Stomach (tissue), 4 donors: ENCODE measurements around the gene FOXK2.

Experiments used
- POLR2A ChIP-seq, 4 donors: fragments of 450-650 bp; IDR thresholded peaks; one replicate each; pipeline ENCODE4 v1.6.1; 2016; ENCODE audit warnings: antibody characterized with exemption in 4 of 4, control low read depth in 2 of 4, mild to moderate bottlenecking in 1 of 4, moderate library complexity in 1 of 4
- POLR2AphosphoS5 ChIP-seq, 3 donors: sonication (generic); formaldehyde crosslinking; IDR thresholded peaks; one replicate each; pipeline ENCODE4 v1.6.1; 2016; ENCODE audit warnings: antibody characterized with exemption in 3 of 3

DNA sequence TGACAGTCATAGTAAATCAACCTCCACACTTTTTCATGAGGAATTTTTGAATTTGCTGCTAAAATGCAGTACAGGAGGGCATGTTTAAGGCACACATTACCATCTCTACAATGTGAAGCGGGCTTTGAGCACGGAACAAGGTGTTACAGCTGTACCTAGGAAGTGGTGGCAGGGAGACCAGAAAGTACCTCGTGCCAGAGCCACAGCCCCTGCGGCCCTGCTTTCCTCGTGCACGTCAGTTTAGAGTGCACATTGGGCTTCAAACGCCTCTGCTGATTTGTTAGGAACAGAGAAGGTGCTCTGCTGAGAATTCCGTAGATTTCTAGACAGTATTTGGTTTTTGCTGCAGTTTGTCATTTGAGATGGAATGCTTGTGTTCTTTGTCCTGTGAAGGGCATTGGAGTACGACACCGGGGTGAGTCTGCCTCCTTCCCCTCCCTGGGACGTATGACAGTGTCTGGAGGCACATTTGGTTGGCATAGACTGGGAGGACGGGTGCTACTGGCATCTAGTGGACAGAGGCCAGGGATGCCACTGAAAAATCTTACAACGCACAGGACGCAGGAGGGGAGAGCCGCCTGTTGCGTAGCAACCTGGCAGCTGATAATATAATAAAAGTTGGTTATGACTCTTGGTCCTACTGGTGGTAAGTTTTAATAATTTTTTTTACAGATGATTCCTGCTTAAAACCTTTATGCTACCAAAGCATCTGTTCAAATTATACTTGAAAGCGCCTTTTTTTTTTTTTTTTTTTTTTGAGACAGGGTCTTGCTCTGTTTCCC, 9.1 kb downstream of the FOXK2 start:
- TF ChIP-seq POLR2AphosphoS5 (IDR thresholded peaks at IDR 0.05), result peak in 1 of 3 donors; percentile 20
- TF ChIP-seq POLR2A (IDR thresholded peaks at IDR 0.05), result no peak
